ENCODE results near the gene THEM4. TPM values are rescaled to one million over a fixed set of nuclear protein-coding genes. Genes with fewer than 3 reads are reported as not detected.

THEM4 gene
- total RNA-seq (10 to 100 TPM; 42.2 to 57.3 TPM), total RNA-seq (132 to 156 reads per million in 2 donors)

DNA sequence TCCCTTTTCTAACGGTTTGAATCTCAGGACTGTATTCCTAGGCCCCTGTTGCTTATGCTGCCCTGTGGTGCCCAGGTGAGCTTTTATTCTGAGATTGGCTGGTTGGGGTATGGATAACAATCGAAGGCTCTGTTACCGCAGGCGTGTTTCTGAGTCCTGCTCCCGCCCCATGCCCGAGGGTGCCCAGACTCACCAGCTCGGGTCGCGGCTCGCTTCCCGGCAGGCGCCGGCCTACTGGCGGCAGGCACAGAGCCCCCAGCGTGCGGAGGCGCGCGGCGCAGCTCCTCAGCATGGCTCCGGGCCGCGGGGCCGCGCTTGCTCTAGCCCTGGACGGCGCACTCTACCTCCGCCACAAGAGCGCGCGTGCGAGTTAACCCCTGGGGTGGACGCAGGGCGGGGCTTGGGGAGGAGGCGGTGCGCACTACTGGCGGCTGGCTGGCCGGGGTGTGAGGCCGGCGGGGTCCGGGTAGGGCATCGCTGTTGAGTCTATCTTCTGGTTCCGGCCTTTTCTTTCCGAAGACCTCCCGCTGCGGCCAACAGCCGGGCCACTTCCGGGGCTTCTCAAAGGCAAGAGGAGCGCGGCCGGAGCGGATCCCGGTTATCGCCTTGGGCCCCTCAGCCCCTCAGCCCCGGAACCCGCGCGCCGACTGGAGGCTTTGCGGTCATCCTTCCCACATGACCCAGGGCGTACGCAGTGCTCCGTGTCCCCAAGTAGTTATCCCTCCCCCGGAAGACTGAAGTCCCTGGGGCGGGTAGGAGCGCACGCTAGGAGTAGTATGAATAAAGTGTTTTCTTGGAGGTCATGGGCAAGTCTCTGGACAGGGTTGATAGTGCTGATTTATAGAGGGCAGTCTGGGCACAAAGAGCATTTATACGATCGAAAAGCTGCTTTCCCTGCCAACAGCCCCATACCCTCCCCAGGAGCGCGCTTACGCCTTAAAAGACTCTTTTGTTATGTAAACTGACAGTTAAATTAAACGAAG is at the start of gene THEM4:
THEM4 (minus strand) TSS at position 345 of the 983 bp plus-strand sequence; CDS start at position 292, 53 bp downstream.
- ATAC-seq (peak; percentile 91), DNase-seq (peak; percentile 72 to 86 (median 78))
- peaks cover 27% of the 10 kb centered on the region for H3K4me1 Mint-ChIP-seq
- H3K27ac Mint-ChIP-seq = peak within 1 kb of the TSS; percentile 92
- H3K4me3 Mint-ChIP-seq = peak within 1 kb of the TSS; percentile 87
- H3K27me3 Mint-ChIP-seq = no peaks in the 10 kb centered on the region
- peaks cover 2% of the 10 kb centered on the region for H3K36me3 Mint-ChIP-seq (ENCODE audit: low read depth)
- H3K9me3 ChIP-seq (ENCODE audit: control insufficient read depth, low read length, poor library complexity, severe bottlenecking) = peaks cover 5% of the 10 kb centered on the region

DNA sequence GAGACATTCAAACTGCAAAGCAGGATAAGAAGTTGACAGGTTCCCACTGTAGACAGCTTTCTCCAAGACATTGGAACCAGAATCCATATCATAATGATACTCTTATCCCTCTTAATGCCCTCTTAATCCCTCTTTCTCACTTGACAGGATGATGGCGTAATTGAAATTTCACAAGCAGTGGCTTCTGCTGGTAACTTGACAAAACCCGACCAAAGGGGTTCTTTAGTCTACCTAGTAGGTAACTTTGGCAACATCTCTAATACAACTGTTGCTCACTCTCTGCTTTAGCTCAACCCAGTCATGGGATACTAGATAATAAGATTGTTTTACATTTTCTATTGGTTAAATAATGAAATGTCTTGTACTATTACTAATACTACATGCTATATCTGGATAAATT is 49.6 kb upstream of the THEM4 start:
- no peaks in the 10 kb centered on the region for H3K9me3 ChIP-seq (ENCODE audit: control insufficient read depth, low read length, poor library complexity, severe bottlenecking)
- ATAC-seq = no peak
- no peak overlapping the region for H3K27ac Mint-ChIP-seq
- H3K36me3 Mint-ChIP-seq (ENCODE audit: low read depth) = no peaks in the 10 kb centered on the region
- peaks cover 15% of the 10 kb centered on the region for H3K4me1 Mint-ChIP-seq
- no peak for DNase-seq
- H3K27me3 Mint-ChIP-seq = peaks cover 6% of the 10 kb centered on the region
- H3K4me3 Mint-ChIP-seq = no peak overlapping the region

- Mint-ChIP-seq H3K4me3 (no peak overlapping the region), H3K36me3 (ENCODE audit: low read depth) (no peaks in the 10 kb centered on the region), H3K4me1 (peaks cover 10% of the 10 kb centered on the region), H3K27ac (no peak overlapping the region), H3K27me3 (peaks cover 6% of the 10 kb centered on the region)
- ATAC-seq (no peak), DNase-seq (no peak)
- no peaks in the 10 kb centered on the region for H3K9me3 ChIP-seq (ENCODE audit: control insufficient read depth, low read length, poor library complexity, severe bottlenecking)
These were observed 47.7 kb upstream of the THEM4 start for GRCh38 chr1:151956957-151957497.

- no peak for ATAC-seq
- H3K9me3 ChIP-seq (ENCODE audit: control insufficient read depth, low read length, poor library complexity, severe bottlenecking) = no peaks in the 10 kb centered on the region
- H3K27me3 Mint-ChIP-seq = peaks cover 6% of the 10 kb centered on the region
- no peak for DNase-seq
- no peaks in the 10 kb centered on the region for H3K36me3 Mint-ChIP-seq (ENCODE audit: low read depth)
- H3K4me3 Mint-ChIP-seq = no peak overlapping the region
- no peak overlapping the region for H3K27ac Mint-ChIP-seq
- peaks cover 9% of the 10 kb centered on the region for H3K4me1 Mint-ChIP-seq
These were observed 44.2 kb upstream of the THEM4 start for GRCh38 chr1:151953409-151954094.

- DNase-seq = no peak
- Mint-ChIP-seq H3K36me3 (ENCODE audit: low read depth) (no peaks in the 10 kb centered on the region), H3K4me3 (no peak overlapping the region), H3K27me3 (peaks cover 6% of the 10 kb centered on the region), H3K27ac (no peak overlapping the region), H3K4me1 (peaks cover 9% of the 10 kb centered on the region)
- no peaks in the 10 kb centered on the region for H3K9me3 ChIP-seq (ENCODE audit: control insufficient read depth, low read length, poor library complexity, severe bottlenecking)
- no peak for ATAC-seq
These were observed 43.5 kb upstream of the THEM4 start for GRCh38 chr1:151952811-151953210.

DNA sequence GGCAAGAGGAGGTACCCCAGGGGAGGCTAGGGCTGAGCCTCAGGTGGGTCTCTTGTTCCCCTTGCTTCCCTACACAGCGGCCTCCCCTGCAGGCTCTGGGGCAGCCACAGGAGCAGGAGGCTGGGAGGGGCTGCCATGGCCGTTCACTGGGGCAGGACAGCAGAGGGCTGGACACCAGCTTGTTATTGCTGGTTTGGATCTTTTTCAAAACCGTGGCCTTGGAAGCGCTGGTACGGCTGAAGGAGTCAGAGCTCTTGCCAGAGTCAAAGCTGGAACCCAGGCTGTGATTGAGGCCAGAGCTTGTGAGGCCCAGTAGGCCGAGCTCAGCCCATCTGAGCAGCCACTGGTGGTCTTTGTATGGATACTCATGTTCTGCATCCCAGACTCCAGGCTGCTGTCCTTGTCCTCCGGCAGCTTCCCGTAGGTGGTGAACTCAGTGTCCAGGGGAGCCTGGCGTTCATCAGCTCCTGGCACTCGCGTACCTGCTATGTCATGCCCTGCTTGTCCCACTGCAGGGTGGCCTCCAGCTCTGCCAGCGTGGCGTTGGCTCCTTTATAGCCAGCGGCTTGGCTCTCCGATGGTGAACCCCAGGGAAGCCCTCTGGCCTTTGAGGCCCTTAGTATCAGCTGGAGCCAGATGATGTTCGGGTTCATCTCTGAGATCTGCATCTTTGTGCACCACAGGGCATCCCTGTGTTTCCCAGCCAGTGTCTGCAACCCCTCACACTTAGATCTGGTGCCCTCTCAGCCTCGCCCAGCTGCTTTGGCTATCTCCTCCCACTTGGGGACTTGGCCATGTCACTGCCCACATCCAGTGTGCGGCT is 40.3 kb upstream of the THEM4 start:
- H3K27me3 Mint-ChIP-seq = no peaks in the 10 kb centered on the region
- H3K36me3 Mint-ChIP-seq (ENCODE audit: low read depth) = peaks cover 2% of the 10 kb centered on the region
- H3K9me3 ChIP-seq (ENCODE audit: control insufficient read depth, low read length, poor library complexity, severe bottlenecking) = no peaks in the 10 kb centered on the region
- peaks cover 29% of the 10 kb centered on the region for H3K4me1 Mint-ChIP-seq
- no peak for ATAC-seq
- no peak overlapping the region for H3K4me3 Mint-ChIP-seq
- DNase-seq = no peak
- H3K27ac Mint-ChIP-seq = peak overlapping the region; percentile 37

DNA sequence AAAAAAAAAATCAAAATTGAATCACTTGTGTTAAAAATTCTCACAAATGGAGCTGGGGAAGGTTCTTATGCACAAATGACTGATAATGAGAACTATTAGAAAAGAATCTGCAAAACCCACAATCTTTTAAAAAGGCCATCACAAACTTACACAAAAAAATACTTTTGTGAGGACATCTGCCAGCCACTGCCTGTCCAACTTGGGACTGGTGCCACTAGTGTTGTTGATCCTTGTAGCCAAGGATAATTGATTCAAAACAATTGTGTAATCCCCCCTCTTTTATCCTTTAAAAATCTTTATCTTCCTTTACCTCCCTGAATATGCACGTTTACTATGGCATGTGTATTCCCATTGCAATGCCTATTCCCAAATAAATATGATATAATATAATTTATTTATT is 39.2 kb upstream of the THEM4 start:
- H3K27me3 Mint-ChIP-seq = no peaks in the 10 kb centered on the region

GRCh38 chr1:151947140-151947539 is 37.8 kb upstream of the THEM4 start:
- Mint-ChIP-seq H3K4me3 (no peak overlapping the region), H3K27ac (peak overlapping the region; percentile 100), H3K36me3 (ENCODE audit: low read depth) (peaks cover 2% of the 10 kb centered on the region), H3K4me1 (peaks cover 37% of the 10 kb centered on the region), H3K27me3 (no peaks in the 10 kb centered on the region)
- no peak for DNase-seq
- no peak for ATAC-seq
- no peaks in the 10 kb centered on the region for H3K9me3 ChIP-seq (ENCODE audit: control insufficient read depth, low read length, poor library complexity, severe bottlenecking)

More for the DNA sequence above, 39.2 kb upstream of the THEM4 start:
- H3K4me1 Mint-ChIP-seq = peaks cover 32% of the 10 kb centered on the region
- H3K4me3 Mint-ChIP-seq = no peak overlapping the region
- DNase-seq (no peak), ATAC-seq (no peak)
- peaks cover 2% of the 10 kb centered on the region for H3K36me3 Mint-ChIP-seq (ENCODE audit: low read depth)
- no peak overlapping the region for H3K27ac Mint-ChIP-seq
- H3K9me3 ChIP-seq (ENCODE audit: control insufficient read depth, low read length, poor library complexity, severe bottlenecking) = no peaks in the 10 kb centered on the region

DNA sequence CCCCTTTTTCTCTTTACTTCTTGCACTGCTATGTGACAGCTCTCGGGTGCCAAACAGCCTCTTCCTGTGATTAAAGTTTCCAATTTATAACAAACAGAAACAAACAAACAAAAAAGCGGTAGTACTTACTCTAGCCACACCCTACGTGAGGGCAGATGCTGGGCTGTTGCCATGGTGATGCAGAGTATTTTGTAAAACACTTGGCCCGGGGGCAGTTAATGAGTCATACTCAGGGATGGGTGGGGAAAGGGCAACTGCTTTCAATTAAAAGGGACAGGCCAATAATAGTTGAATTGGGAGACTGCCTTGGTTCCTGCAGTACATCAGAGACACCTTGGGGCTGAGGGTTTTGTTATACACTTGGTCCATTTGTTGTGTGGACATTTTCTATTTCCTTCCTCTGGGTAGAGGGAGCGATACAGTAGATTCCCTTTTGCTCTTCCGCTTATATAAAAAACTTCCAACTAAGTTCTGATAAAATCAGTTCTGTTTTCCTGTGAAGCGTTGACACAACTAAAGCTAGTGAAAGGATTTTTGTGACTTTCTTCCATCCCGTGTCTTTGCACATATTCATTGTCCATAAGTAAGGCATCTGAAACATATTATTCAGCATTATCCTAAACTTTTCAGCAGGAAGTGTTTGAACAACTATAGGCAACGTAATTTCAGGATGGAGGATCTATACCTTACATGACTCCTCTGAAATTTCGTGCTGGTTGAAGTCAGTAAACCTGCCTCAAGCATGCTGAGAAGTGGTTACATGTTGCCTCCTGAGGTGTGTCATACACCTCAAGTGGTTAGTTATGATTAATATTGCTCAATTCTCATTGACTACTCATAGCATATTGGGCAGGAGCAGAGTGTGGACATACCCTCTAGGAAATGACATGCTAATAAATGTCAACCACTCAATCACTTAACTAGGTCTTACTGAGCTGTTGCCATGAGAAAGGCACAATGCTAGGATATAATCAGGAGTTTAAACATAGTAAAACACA is 36.7 kb upstream of the THEM4 start:
- DNase-seq (peak; percentile 63 to 79 (median 78)), ATAC-seq (peak; percentile 82)
- H3K27me3 Mint-ChIP-seq = no peaks in the 10 kb centered on the region
- no peaks in the 10 kb centered on the region for H3K9me3 ChIP-seq (ENCODE audit: control insufficient read depth, low read length, poor library complexity, severe bottlenecking)
- H3K4me1 Mint-ChIP-seq = peaks cover 43% of the 10 kb centered on the region
- H3K27ac Mint-ChIP-seq = peak overlapping the region; percentile 100
- H3K36me3 Mint-ChIP-seq (ENCODE audit: low read depth) = peaks cover 6% of the 10 kb centered on the region
- peak overlapping the region; percentile 89 for H3K4me3 Mint-ChIP-seq

GRCh38 chr1:151944857-151945575 is 35.7 kb upstream of the THEM4 start:
- DNase-seq (no peak), ATAC-seq (no peak)
- no peaks in the 10 kb centered on the region for H3K9me3 ChIP-seq (ENCODE audit: control insufficient read depth, low read length, poor library complexity, severe bottlenecking)
- Mint-ChIP-seq H3K27ac (peak overlapping the region; percentile 100), H3K27me3 (no peaks in the 10 kb centered on the region), H3K36me3 (ENCODE audit: low read depth) (peaks cover 6% of the 10 kb centered on the region), H3K4me1 (peaks cover 44% of the 10 kb centered on the region), H3K4me3 (peak overlapping the region; percentile 89)

DNA sequence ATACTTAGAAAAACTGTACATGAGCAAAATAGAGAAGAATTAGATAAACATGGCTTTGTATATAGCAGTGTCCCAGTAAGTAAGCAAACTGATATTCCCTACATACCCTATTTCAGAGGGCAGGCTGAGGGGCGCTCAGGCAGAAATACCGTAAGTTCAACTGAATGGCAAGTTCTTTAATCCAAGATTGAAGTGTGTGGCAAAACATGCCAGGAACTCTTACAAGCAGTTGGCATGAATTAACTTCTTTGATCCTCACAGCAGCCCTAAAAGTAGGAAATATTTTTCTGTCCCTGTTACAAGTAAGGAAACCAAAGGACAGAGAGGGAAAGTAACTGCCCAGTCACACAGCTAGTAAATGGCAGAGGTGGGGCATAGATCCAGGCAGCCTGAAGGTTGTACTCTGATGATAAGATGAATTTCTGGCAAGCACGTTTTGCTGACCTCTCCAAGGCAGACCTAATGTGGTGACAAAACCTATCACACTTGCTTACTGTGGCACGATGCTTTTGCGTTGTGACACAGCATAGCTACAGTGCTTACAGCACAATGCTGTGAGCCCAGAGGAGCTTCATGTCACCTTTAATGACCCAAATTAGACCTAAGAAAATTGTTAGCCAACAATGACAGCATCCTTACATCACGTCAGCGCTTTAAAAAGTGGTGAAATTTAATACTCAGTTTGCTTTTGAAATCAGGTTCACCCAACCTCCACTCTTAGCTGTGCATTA is 35.0 kb upstream of the THEM4 start:
- H3K4me3 Mint-ChIP-seq = no peak overlapping the region
- ATAC-seq (no peak), DNase-seq (no peak)
- H3K4me1 Mint-ChIP-seq = peaks cover 43% of the 10 kb centered on the region
- H3K27ac Mint-ChIP-seq = peak overlapping the region; percentile 100
- H3K27me3 Mint-ChIP-seq = no peaks in the 10 kb centered on the region
- no peaks in the 10 kb centered on the region for H3K9me3 ChIP-seq (ENCODE audit: control insufficient read depth, low read length, poor library complexity, severe bottlenecking)
- H3K36me3 Mint-ChIP-seq (ENCODE audit: low read depth) = peaks cover 6% of the 10 kb centered on the region

All from T-helper 17 cell (primary cell).